Fibroblast of lung (primary cell): Measurements from ENCODE around the gene SORCS2. TPM values are rescaled to one million over a fixed set of nuclear protein-coding genes. Genes with fewer than 3 reads are reported as not detected.

Experiments used
- DNase-seq, 2 donors: peaks; one replicate each; pipeline versions ENCODE4 v3.0.0 to v3.0.0-alpha.2; 2010; ENCODE audit warnings: low read depth in 2 of 2
- H2AFZ ChIP-seq: 2 replicates; pipeline ENCODE4 v1.5.1; 2012; ENCODE audit warnings: low read length, control low read depth, inconsistent platforms
- H3K27ac ChIP-seq: 2 replicates; pipeline ENCODE4 v1.5.1; 2011; ENCODE audit warnings: low read length, control low read depth; ENCODE audit not compliant: insufficient read depth
- H3K27me3 ChIP-seq: 2 replicates; pipeline ENCODE4 v1.5.1; 2011; ENCODE audit warnings: mild to moderate bottlenecking, low read length; ENCODE audit not compliant: control insufficient read depth, insufficient read depth
- H3K36me3 ChIP-seq: 2 replicates; pipeline ENCODE4 v1.5.1; 2011; ENCODE audit warnings: low read length; ENCODE audit not compliant: control insufficient read depth, insufficient read depth
- H3K4me1 ChIP-seq: 2 replicates; pipeline ENCODE4 v1.5.1; 2011; ENCODE audit warnings: low read length; ENCODE audit not compliant: control insufficient read depth, insufficient read depth; ENCODE audit errors: extremely low read depth
- H3K4me2 ChIP-seq: 2 replicates; pipeline ENCODE4 v1.5.1; 2011; ENCODE audit warnings: low read length, control low read depth; ENCODE audit not compliant: insufficient read depth; ENCODE audit errors: extremely low read depth
- H3K4me3 ChIP-seq, 4 experiments: fragments of 200-600 bp in 1 of 4; sonication (generic) in 1 of 4; replicated peaks in 1 of 4; 2 replicates each; pipeline ENCODE4 v1.5.1; 2011 to 2016; ENCODE audit warnings: low read length in 4 of 4, low read depth in 3 of 4, mild to moderate bottlenecking in 3 of 4, control low read depth in 2 of 4, inconsistent platforms in 1 of 4, mixed read lengths in 1 of 4; ENCODE audit not compliant: insufficient read depth in 1 of 4; ENCODE audit errors: control extremely low read depth in 1 of 4
- H3K79me2 ChIP-seq: 2 replicates; pipeline ENCODE4 v1.5.1; 2012; ENCODE audit warnings: mild to moderate bottlenecking, low read length, inconsistent platforms; ENCODE audit not compliant: control insufficient read depth, insufficient read depth
- H3K9ac ChIP-seq: 2 replicates; pipeline ENCODE4 v1.5.1; 2011; ENCODE audit warnings: mild to moderate bottlenecking, low read length, control low read depth; ENCODE audit not compliant: insufficient read depth
- H3K9me3 ChIP-seq: 2 replicates; pipeline ENCODE4 v1.5.1; 2012; ENCODE audit warnings: low read depth, low read length; ENCODE audit not compliant: control insufficient read depth, insufficient read depth
- H4K20me1 ChIP-seq: 2 replicates; pipeline ENCODE4 v1.5.1; 2011; ENCODE audit warnings: low read length; ENCODE audit not compliant: control insufficient read depth, insufficient read depth; ENCODE audit errors: extremely low read depth
- CTCF ChIP-seq, 2 donors: IDR thresholded peaks in 1 of 2; conservative IDR thresholded peaks in 1 of 2; 1 replicate in 1 of 2; 2 replicates in 1 of 2; pipeline ENCODE4 v1.5.1; 2011 to 2012; ENCODE audit warnings: low read length in 2 of 2, control low read depth in 1 of 2, inconsistent platforms in 1 of 2, low read depth in 1 of 2, mild to moderate bottlenecking in 1 of 2
- EZH2 ChIP-seq: IDR thresholded peaks from 2 replicates; pipeline ENCODE4 v1.5.1; 2012; ENCODE audit warnings: low read length, control low read depth, mild to moderate bottlenecking; ENCODE audit errors: missing control alignments
- polyA plus RNA-seq, 2 donors: library from polyadenylated mRNA; depleted of rRNA in 1 of 2; stranded (reverse) in 1 of 2; unstranded in 1 of 2; fragments of >200 nt; gene quantifications; 2 replicates each; pipeline ENCODE4 v1.2.1, GENCODE V29; 2011 to 2012; ENCODE audit warnings: missing spikeins in 1 of 2
- total RNA-seq: library from RNA; depleted of rRNA; stranded (reverse); fragments of >200 nt; gene quantifications from 2 replicates; pipeline ENCODE4 v1.2.1, GENCODE V29; 2014

Gene SORCS2
- total and polyA plus RNA-seq, 2 donors (not counting 1 experiment from before 2014, with no cell fraction given) = 0.17 to 0.41 TPM

- Histone ChIP-seq H3K4me2 (no peak overlapping the region), H2AFZ (no peak overlapping the region), H3K4me1 (no peaks in the 10 kb centered on the region), H3K79me2 (no peaks in the 10 kb centered on the region), H4K20me1 (no peaks in the 10 kb centered on the region), H3K4me3 (no peak overlapping the region), H3K27ac (no peak overlapping the region), H3K27me3 (no peaks in the 10 kb centered on the region), H3K9ac (no peak overlapping the region), H3K36me3 (no peaks in the 10 kb centered on the region), H3K9me3 (no peaks in the 10 kb centered on the region)
- DNase-seq = no peak
- no peak for TF ChIP-seq CTCF (conservative IDR thresholded peaks at IDR 0.05 in 1 of 2, IDR thresholded peaks at IDR 0.05 in 1 of 2; ENCODE audit: low read depth in 1 of 2, low read length in 2 of 2)
- TF ChIP-seq EZH2 = no peak
These were observed 371.9 kb downstream of the SORCS2 start for GRCh38 chr4:7564242-7564641.

- H3K27ac ChIP-seq = no peak overlapping the region
- H3K9ac ChIP-seq = no peak overlapping the region
- H2AFZ ChIP-seq = no peak overlapping the region
- H4K20me1 ChIP-seq = no peaks in the 10 kb centered on the region
- H3K4me1 ChIP-seq = no peaks in the 10 kb centered on the region
- TF ChIP-seq CTCF (conservative IDR thresholded peaks at IDR 0.05 in 1 of 2, IDR thresholded peaks at IDR 0.05 in 1 of 2; ENCODE audit: low read depth in 1 of 2, low read length in 2 of 2) (no peak), EZH2 (no peak)
- no peaks in the 10 kb centered on the region for H3K36me3 ChIP-seq
- DNase-seq = no peak
- H3K27me3 ChIP-seq = no peaks in the 10 kb centered on the region
- H3K4me3 ChIP-seq = no peak overlapping the region
- no peak overlapping the region for H3K4me2 ChIP-seq
- no peaks in the 10 kb centered on the region for H3K79me2 ChIP-seq
- H3K9me3 ChIP-seq = no peaks in the 10 kb centered on the region
These were observed 373.1 kb downstream of the SORCS2 start for GRCh38 chr4:7565483-7565882.

- no peak for DNase-seq
- no peaks in the 10 kb centered on the region for H3K79me2 ChIP-seq
- H3K9ac ChIP-seq = no peak overlapping the region
- H3K4me2 ChIP-seq = no peak overlapping the region
- H3K27ac ChIP-seq = no peak overlapping the region
- no peaks in the 10 kb centered on the region for H3K9me3 ChIP-seq
- H3K36me3 ChIP-seq = no peaks in the 10 kb centered on the region
- H3K27me3 ChIP-seq = no peaks in the 10 kb centered on the region
- no peak overlapping the region for H3K4me3 ChIP-seq
- no peaks in the 10 kb centered on the region for H4K20me1 ChIP-seq
- TF ChIP-seq CTCF (conservative IDR thresholded peaks at IDR 0.05 in 1 of 2, IDR thresholded peaks at IDR 0.05 in 1 of 2; ENCODE audit: low read depth in 1 of 2, low read length in 2 of 2) (no peak), EZH2 (no peak)
- no peaks in the 10 kb centered on the region for H3K4me1 ChIP-seq
- no peak overlapping the region for H2AFZ ChIP-seq
These were observed 377.8 kb downstream of the SORCS2 start for GRCh38 chr4:7569810-7570783.
